SK-MEL-5 (cell line): Measurements from ENCODE around the gene PEX10. TPM values are rescaled to one million over a fixed set of nuclear protein-coding genes. Genes with fewer than 3 reads are reported as not detected.

Experiments
- DNase-seq: peaks from one replicate; pipeline ENCODE4 v3.0.0-alpha.2; 2016; ENCODE audit warnings: low read depth, low spot score
- in situ Hi-C: cut with HindIII; loops from 2 replicates; pipeline ENCODE4 v1.10.0; 2016; ENCODE audit warnings: low sequenced_read_pairs, high pct_unique_total_duplicates, low pct_unique_long_range_greater_than_20kb
- total RNA-seq: library from RNA; depleted of rRNA; stranded (reverse); fragments of >200 nt; shearing (Covaris generic); gene quantifications from 2 replicates; pipeline ENCODE4 v1.2.3, GENCODE V29; 2014

Gene PEX10
- total RNA-seq, 1 experiment from 2014 or later = 53.7 TPM

DNA sequence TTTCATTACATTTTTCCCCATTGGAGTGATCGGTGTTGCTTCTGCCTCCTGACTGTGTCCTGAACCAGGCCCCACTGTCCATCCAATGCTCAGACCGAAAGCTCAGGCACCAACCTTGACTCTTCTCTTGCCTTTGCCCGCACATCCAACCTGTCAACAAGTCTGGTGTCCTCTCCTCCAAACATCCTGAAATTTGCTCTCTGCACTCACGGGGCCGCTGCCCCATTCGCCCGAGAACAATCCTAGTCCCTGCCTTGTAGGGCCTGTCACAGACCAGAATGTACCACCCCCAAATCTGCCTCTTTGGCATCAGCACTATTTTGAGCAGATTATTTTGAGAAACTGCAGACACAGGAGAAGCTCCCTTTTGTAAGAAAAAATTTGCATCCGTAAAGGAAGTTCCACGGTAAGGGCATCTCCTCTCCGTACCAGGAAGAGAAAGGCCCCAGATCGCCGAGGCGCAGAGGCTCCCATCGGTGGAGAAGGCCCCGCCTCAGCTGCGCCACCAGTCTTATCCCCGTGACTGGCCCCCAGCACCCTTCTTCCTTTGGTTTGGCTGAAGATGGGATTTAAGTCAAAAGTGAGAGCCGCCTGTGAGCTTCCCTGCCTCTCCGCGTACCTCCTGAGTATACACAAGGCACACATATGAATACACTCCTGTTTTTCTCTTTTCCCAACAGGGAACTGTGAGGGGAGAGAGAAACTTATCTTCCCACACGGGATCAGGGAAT lies 28.1 kb downstream of the PEX10 start:
- in situ Hi-C loops = no loop called here

GRCh38 chr1:2383576-2383975 lies 28.8 kb downstream of the PEX10 start:
- in situ Hi-C loops = no loop called here
- DNase-seq = no peak

More for the DNA sequence above, 28.1 kb downstream of the PEX10 start:
- no peak for DNase-seq

DNA sequence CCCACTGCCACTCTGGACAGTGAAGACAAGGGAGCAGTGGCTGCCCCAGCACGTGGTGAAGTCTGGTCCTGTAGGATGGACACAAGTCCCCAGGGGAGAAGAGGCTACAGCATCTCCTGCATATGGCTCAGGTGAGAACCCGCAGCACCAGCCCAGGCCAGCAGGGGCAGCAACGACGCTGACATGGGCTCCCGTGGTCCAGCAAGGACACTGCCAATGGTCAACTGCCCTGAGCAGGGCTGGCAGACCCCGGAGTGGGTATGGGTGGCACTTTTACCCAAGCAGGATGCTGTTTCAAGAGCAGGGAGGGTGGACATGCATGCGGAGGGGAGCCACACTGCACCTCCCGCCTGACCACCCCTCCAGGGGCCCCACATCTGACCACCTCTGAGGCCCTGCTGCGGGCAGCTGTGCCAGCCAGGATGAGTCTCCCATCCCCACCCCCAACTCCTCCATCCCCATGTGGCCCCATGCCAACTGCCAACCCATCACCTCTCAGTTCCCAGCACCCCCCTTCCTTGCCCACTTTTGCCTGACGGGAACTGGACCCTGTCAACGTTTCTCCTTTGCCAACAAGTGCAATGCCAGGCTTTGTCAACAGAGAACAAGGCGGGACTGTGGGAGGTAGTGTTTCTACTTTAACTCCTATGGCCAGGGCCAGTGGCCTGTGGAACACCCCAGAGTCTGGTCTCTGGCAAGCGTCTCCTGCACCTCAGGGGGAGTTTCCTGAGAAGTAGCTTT lies 29.6 kb downstream of the PEX10 start:
- in situ Hi-C loops = no loop called here

GRCh38 chr1:2381741-2382620 lies 30.4 kb downstream of the PEX10 start:
- peak; percentile 75 for DNase-seq
- in situ Hi-C loops = no loop called here

More for the DNA sequence above, 29.6 kb downstream of the PEX10 start:
- DNase-seq = peak; percentile 46

DNA sequence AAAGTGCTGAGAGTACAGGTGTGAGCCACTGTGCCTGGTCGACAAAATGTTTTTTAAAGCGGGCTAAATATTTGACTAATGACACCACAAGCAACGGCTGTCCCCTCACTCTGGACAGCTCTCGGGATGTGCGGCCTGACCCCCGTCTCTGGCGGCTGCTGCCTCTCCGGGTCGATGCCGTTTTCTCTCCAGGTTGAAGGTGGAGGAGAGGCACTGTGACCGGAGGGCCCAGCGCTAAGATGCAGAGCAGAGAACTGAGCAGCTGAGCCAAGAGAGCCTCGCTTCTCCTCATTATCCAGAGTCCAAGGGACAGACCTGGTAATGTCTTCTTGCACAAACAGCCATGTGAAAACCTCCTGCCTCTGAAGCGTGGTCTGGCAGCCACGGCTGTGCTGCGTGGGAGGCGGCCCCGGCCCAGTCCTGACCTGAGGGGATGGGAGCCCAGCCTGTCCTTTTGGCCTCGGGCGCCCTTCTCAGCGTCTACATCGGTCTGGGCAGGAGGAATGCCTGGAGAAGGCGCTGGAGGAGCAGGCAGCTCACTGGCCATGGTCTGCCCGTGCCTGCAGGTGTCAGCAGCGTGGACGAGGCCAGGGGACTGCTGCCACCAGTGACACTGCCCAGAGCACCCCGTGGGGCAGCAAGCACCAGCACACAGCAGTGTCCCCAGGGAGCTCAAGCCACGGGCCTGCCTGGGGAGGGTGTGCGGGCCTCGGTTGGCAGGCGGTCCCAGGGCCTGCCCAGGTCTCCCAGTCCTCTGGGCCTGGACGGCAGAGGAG lies 31.4 kb downstream of the PEX10 start:
- in situ Hi-C loops = no loop called here
- no peak for DNase-seq

DNA sequence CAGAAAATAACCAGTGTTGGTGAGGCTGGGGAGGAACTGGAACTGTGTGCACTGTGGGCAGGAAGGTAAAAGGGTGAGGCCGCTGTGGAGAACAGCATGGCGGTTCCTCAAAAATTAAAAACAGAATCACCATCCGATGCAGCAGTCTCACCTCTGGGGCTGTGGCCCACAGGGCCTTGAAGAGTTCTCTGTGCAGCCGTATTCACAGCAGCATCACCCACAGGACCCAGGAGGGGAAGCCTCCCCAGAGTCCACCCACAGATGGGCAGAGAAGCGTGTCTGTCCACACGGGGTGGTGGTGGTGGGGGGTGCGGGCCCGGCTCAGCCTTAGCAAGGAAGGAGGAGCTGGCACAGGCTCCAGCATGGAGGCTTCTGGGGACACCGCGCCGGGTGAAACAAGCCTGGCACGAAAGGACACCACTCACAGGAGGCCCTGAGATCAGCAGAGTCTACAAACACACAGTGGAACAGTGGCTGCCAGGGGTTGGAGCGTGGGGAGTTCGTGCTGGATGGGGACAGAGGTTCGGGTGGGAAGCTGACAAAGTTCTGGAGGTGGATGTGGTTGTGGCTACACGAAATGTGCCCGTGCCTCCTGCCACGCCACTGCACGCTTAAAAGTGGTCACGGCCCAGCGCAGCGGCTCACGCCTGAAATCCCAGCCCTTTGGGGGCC lies 32.5 kb downstream of the PEX10 start:
- DNase-seq = no peak
- in situ Hi-C loops = no loop called here

GRCh38 chr1:2378956-2379732 lies 33.2 kb downstream of the PEX10 start:
- DNase-seq = no peak
- in situ Hi-C loops = no loop called here

- DNase-seq = no peak
- in situ Hi-C loops = no loop called here
Measured at GRCh38 chr1:2378441-2378851, 33.9 kb downstream of the PEX10 start.

- DNase-seq = no peak
- in situ Hi-C loops = no loop called here
Measured at GRCh38 chr1:2377751-2378440, 34.5 kb downstream of the PEX10 start.

- DNase-seq = no peak
- in situ Hi-C loops = no loop called here
Measured at GRCh38 chr1:2376931-2377672, 35.3 kb downstream of the PEX10 start.

- in situ Hi-C loops = no loop called here
Measured at GRCh38 chr1:2376261-2376741, 36.1 kb downstream of the PEX10 start.

GRCh38 chr1:2375923-2376260 lies 36.5 kb downstream of the PEX10 start:
- in situ Hi-C loops = no loop called here
- DNase-seq = no peak

More at GRCh38 chr1:2376261-2376741, 36.1 kb downstream of the PEX10 start:
- DNase-seq = no peak

DNA sequence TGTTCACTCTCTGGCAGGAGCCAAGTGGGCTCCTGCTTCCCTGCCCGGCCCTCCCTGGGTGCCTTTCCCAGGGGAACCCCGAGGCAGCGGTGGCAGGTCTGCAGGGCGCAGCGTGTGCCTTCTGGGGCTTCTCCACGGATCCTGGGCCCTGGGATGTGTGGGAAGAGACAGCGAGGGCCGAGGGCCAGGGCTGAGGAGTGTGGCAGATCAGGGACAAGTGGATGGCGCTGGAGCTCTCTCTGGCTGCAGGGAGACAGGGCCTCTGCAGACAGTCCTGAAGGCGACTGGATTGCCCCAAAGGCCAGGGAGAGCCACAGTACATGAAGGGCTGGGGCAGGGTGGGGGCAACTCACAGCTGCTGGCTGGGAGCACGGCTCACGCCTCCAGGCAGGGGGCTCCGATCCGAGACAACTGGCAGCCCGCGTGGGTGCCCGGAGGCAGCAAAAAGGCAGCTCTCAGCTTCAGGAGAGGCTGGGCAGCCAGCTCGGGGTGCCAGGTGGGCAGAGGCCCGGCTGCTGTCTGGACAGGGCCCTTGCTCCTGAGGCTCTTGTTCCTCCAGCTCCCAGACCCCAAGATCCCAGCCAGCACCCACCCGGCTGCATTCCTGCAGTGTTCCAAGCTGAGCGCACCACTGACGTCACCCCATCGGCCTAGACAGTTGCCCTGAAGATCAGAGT lies 37.0 kb downstream of the PEX10 start:
- DNase-seq = no peak
- in situ Hi-C loops = no loop called here

GRCh38 chr1:2374252-2375155 lies 37.9 kb downstream of the PEX10 start:
- in situ Hi-C loops = no loop called here

More at GRCh38 chr1:2374252-2375155, 37.9 kb downstream of the PEX10 start:
- no peak for DNase-seq
